Stimulated activated CD4-positive, alpha-beta T cell treated with anti-CD3 and anti-CD28 coated beads, Interleukin-1b, Interleukin-23, amount 100 ng/mL, for 24 hours (primary cell): ENCODE results near the gene DNAJB8.

ENCODE experiments used
- DNase-seq, 4 experiments: peaks; one replicate each; pipeline ENCODE4 v3.0.0-alpha.2; 2020; ENCODE audit warnings: low read depth in 4 of 4, low spot score in 1 of 4

DNAJB8 gene

GRCh38 chr3:128494367-128494650 lies 27.6 kb upstream of the DNAJB8 start:
- DNase-seq: no peak

- no peak for DNase-seq
These were observed 27.1 kb upstream of the DNAJB8 start for GRCh38 chr3:128493570-128494366.

- no peak for DNase-seq
These were observed 26.2 kb upstream of the DNAJB8 start, which contains the start of gene GATA2 for GRCh38 chr3:128492671-128493569. TSS of gene GATA2 (minus strand) at chr3:128493201. CDS start at chr3:128487031, 6,170 bp downstream.

GRCh38 chr3:128491941-128492670 lies 25.4 kb upstream of the DNAJB8 start:
- no peak for DNase-seq

- DNase-seq: no peak
These were observed 24.9 kb upstream of the DNAJB8 start for GRCh38 chr3:128491691-128491940.

GRCh38 chr3:128490915-128491690 lies 24.4 kb upstream of the DNAJB8 start:
- no peak for DNase-seq

GRCh38 chr3:128490650-128490914 lies 23.9 kb upstream of the DNAJB8 start:
- DNase-seq: no peak

- DNase-seq: no peak
These were observed 23.4 kb upstream of the DNAJB8 start for GRCh38 chr3:128489927-128490649.

GRCh38 chr3:128489674-128489926 lies 22.9 kb upstream of the DNAJB8 start:
- no peak for DNase-seq

- DNase-seq: no peak
These were observed 22.4 kb upstream of the DNAJB8 start for GRCh38 chr3:128488991-128489673.

GRCh38 chr3:128488636-128488990 lies 21.9 kb upstream of the DNAJB8 start:
- no peak for DNase-seq

- DNase-seq: no peak
These were observed 21.3 kb upstream of the DNAJB8 start for GRCh38 chr3:128487813-128488635.

GRCh38 chr3:128487538-128487812 lies 20.8 kb upstream of the DNAJB8 start:
- DNase-seq: no peak

GRCh38 chr3:128486681-128487537 lies 20.2 kb upstream of the DNAJB8 start:
- DNase-seq: no peak

GRCh38 chr3:128486205-128486628 lies 19.5 kb upstream of the DNAJB8 start:
- no peak for DNase-seq

- DNase-seq: no peak
These were observed 18.9 kb upstream of the DNAJB8 start for GRCh38 chr3:128485282-128486204.

- DNase-seq: no peak
These were observed 18.0 kb upstream of the DNAJB8 start for GRCh38 chr3:128484404-128485281.
